ENCODE results near the gene PSMB8. TPM values are rescaled to one million over a fixed set of nuclear protein-coding genes. Genes with fewer than 3 reads are reported as not detected.

PSMB8 gene
- total and polyA plus RNA-seq, 2 of the 8 experiments (the other 6 are each of a cell fraction or from before 2014, with no cell fraction given) = 18.4 to 43.0 TPM

DNA sequence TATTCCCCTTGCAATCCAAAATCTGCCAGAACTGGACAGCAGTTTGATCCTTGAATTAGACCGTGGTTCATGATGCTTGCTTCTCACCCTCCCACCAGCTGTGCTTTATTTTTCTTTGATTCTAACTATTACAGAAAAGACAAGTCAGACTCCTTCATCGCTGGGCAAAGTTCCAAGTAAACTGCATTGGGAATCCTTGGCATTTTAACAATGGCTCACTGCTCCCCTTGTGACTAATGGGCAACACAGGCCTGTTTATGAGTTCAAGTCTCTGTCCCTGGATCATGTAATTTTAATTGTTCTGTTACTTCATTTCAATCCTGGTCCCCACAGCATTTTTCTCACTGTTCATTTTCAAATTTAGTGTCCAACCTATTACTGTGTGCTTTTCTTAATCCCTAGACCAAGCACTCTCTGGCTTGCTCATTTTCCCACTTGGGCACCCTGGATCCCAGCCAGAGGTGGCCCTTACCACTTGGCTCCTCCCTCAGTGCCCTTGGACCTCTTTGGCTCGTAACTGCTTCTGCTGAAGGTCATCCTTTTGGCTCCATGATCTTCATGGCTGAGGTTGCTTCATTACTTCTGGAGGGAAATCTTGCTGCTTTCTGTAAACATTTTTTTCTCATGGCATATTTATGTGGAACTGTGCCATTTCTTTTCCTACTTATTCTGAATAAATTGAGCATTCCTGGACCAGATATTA, 43.0 kb upstream of the PSMB8 start (continued):
- TF ChIP-seq CHD1 (IDR thresholded peaks at IDR 0.05; ENCODE audit: low read depth, low read length) (no peak), PHF8 (conservative IDR thresholded peaks at IDR 0.05; ENCODE audit: low read depth, low read length) (no peak), EP300 (IDR thresholded peaks at IDR 0.05; ENCODE audit: borderline replicate concordance in 1 of 2, low read depth in 2 of 2, low read length in 2 of 2) (no peak), KDM1A (IDR thresholded peaks at IDR 0.05; ENCODE audit: borderline replicate concordance, low read length) (no peak), YY1 (IDR thresholded peaks at IDR 0.05; ENCODE audit: low read depth, low read length) (no peak), GABPA (IDR thresholded peaks at IDR 0.05; ENCODE audit: borderline replicate concordance, insufficient read depth, low read length) (no peak), JUND (IDR thresholded peaks at IDR 0.05; ENCODE audit: low read length) (no peak)
